Brain pericyte (primary cell): ENCODE results near the gene LAMA3.

ENCODE experiments used
- DNase-seq: peaks from one replicate; pipeline ENCODE4 v3.0.0-alpha.2; 2012; ENCODE audit warnings: low read depth, low spot score

LAMA3 gene

DNA sequence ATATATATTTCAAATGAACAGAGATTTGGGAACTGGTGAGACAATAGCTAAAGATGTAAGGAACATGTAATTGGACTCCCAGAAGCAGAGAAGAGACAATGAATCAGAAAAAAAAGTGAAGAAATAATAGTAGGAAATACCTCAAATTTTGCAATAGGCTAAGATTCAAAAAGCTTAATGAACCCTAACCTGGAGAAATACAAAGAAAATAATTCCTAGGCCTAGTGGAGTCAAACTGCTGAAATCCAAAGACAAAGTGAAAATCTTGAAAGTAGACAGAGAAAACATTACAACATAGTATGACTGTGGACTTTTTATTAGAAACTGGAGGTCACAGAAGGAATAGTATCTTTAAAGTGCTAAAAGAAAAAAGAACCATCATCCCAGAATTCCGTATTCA, 76.7 kb downstream of the LAMA3 start:
- no peak for DNase-seq

DNA sequence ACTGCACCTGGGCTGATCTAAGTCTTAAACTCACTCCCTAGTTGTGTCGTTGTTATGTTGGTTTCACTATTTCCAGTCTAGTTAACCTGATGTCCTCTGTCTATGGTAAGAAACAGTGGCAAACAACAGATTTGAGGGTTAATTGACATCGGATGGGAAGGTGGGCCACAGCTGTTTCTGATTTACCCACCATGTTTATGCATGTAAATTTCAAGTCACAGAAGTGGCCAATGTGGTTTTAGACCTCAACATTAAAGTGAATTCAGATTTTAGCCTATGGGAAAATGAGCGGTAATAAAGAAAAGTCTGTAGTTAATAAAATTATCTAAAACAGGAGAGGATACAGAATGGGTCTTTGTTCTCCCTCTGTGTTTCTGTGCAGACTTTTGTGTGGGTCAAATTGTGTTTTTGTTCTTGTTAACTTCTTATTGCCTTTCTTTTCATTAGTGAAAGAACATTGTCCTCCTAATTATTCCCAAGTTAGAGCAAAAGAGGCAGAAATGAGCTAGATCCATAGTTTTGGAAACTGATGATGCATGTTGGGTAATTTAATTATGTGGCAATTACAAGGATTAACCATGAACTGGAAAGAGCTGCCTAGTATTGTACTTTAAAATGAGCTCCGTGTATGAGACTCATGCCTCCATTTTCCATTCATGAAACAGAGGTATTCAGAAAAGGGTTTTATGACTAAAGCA, 83.2 kb downstream of the LAMA3 start:
- DNase-seq, result no peak

DNA sequence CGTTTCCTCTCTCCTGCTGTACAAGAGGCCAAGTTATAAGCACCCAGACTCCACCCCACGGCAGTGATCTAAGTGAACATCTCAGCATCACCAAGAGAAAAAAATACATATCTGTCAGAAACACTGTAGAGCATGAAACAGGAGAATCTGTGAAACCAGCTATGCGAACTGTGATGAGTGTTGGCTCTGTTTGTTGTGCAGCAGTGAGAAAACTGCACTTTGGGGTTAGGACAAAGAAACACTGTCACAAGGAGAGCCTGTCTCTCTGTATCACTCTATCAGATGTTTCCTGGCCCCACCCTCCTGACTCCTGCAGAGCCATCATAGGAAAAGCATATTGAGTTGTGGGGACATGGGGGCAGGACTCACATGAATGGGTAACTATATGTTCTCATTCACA, 87.1 kb downstream of the LAMA3 start:
- no peak for DNase-seq

DNA sequence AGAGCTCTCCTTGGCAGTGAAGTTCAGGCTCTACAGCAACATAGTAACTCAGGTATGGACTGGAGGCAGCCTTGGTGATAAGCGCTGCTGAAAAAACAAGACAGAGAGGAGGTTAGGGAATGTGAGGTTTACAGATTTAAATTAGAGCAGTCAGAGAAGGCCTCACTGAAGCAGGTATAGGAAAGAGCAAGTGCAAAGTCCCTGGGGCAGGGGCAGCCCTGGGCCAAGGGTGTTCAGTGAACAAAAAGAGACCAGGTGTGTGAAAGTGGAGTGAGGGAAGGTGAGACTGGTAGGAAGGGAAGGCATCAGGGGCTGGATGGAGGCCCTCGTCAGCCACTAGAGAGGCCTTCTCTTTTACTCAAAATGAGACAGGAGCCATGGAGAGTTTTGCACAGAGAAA, 89.6 kb downstream of the LAMA3 start:
- no peak for DNase-seq

DNA sequence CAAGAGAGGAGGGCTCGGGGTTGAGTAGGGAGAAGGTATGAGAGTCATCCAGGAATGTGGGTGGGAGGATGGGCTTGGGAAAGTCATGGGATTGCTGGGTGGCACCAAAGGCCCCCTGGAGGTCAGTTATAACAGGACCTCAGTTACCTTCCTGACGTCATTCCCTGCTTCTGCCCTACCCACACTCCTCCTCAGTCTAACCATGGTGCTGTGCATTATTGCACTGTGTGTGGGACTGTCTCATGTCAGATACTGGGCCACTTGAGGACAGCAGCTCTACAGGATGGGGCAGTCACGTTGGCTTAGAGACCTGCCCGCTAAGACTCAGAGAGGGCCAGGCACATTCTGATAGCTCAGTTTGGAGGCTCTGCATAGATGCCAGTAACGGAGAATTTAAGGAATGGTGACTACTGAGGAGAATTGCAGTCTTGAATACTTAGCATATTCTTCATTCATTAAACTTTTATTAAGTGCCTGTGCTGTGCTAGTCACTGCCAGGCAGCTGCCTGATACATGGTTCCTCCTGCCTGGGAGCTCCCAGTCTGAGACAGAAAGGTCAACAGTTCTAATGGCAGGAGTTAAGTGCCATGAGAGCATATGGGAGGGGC, 90.5 kb downstream of the LAMA3 start:
- no peak for DNase-seq

DNA sequence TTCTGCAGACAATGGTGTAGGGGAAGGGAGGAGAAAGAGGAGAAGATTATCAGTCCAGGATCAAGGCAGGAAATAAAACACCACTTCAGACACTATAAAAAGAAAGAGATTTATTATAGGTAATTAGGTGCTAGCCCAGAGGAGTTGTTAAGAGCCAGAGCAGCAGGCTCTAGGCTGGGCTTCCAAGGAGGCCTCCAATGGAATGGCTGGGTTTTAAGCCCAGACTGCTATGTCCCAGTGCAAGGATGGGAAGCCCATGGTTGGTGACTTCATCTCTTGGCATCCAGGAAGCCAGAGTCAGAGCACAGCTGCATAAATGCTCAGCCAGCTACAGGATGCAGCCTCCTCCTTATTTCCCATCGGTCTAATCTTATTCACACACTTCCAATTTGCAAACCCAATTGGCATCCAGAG, 95.6 kb downstream of the LAMA3 start:
- no peak for DNase-seq

DNA sequence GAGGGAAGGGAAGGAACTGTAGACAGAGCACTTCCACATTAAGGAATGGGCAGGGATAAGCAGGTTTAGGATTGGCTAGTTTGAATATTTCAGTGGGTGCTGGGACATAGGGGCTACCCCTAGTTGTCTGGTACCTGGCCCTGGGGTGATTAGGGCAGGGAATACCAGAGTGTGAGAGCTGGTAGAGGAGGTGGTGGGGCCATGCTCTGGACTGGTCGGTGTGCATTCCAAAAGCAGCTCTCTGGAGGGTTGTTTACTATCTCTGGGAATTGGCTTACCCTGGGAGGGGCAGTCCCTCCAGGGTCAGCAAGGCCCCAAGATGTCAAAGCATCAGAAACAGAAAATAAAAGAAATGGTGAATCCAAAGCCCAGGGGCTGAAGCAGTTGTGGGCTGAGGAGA, 103.8 kb downstream of the LAMA3 start:
- no peak for DNase-seq

DNA sequence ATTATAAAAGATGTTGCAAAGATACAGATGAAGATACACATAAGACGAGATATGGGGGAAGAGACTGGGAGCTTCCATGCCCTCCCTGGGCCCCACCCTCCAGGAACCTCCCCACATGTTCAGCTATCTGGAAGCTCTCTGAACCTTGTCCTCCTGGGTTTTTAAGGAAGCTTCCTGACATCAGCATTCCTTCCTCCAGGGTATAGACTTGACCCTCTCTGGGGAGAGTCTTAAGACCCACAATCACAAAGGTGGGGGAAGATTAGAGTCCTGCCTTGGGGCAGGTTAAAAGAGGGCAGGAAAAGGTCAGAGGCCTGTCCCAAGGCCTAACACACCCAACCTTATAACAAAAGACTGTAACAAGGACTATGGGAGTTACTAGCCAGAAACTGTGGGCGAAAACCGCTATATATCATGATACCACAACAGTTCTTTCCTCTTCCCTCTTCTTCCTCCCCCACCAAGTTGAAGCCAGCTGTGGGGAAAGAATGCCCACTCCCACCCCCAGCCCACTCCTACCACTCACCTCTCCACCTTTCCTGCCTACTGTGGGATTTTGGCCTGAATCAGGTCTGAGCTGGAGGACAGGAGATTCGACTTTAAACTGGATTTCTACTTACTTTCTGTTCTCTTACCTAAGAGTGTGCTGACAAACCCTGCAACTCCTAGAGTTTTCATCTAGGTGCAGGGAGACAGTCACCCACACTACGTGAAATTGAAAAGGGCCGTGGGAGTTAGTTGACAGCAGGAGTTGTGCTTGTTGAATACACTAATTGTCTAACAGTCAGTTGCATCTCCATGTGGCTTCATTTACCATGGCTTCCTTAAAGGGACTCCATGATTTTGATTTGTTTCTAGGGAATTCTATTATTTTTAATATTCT, 105.0 kb downstream of the LAMA3 start:
- no peak for DNase-seq

DNA sequence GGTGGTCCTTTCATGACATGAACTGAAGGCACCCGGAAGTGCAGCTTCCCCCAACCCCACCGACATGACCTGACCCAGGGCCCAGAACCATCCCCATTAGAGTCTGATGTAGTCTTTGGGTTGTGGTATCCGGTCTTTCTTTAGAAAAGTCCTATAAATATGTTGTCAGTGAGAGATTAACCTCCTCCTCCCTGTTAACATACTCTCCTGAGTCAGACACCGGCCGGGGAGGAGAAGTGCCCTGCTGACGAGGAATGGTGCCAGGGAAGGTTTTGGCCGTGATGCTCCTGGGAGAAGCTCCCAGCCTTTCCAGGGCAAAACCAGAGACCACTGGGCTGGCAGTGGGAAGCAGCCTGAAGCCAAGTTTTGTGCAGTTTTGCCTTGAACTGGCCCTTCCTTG, 109.0 kb downstream of the LAMA3 start:
- DNase-seq, result no peak

DNA sequence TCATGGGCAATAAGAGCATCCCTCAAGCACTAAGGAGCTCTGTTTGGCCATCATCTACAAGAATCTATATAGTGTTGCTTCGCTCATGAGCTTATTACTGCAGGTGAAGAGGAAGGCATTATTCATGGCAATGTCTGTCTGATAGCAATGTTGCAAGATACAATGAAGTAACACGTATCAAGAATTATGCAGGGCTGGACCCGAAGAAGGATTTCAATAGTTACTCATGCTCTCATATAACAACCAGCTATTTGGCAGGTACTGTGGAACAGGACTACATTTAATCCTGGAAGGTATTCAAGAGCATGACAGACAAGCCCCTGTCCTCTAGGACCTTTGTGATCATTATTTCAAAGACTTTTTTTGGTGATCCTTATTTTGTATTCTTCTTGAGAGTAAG, 109.6 kb downstream of the LAMA3 start:
- no peak for DNase-seq

DNA sequence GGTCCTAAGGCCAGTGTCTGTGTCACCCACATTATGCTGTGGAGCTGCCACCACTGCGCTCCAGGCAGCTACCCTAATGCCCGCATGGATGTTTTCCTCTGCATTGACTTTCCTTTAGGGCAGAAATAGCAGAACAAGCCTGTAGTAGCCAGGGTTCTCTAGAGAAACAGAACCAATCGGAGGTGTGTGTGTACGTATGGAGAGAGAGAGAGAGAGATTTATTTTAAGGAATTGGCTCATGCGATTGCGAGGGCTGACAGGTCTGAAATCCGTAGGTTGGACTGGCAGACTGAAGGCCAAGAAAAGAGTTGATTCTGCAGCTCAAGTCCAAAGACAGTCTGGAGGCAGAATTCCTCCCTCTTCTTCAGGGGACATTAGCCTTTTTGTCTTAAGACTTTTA, 110.3 kb downstream of the LAMA3 start:
- no peak for DNase-seq

DNA sequence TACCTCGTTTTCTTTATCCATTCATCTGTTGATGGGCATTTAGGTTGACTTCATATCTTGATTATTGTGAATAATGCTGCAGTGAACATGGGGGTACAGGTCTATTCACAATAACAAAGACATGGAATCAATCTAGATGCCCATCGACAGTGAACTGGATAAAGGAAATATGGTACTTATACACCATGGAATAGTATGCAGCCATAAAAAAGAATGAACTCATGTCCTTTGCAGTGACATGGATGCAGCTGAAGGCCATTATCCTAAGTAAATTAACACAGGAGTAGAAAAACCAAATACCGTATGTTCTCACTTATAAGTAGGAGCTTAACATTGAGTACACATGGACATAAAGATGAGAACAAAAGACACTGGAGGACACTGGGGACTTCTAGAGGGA, 111.6 kb downstream of the LAMA3 start:
- no peak for DNase-seq

DNA sequence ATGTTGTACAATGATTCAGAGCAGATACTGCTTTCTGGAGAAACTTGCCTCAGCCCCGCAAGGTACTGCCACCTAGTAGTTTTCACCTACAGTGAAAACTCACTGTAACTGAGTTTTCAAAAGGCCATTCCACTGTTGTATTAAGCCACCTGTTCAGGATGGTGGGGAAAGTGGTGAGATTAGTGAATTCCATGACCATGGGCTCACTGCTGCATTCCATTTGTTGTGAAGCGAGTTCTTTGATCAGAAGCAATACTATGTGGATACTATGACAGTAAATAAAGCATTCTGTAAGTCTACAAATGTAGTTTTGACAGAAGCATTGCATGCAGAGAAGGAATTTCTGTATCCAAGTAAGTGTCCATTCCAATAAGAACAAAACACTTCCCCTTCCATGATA, 113.6 kb downstream of the LAMA3 start:
- no peak for DNase-seq

DNA sequence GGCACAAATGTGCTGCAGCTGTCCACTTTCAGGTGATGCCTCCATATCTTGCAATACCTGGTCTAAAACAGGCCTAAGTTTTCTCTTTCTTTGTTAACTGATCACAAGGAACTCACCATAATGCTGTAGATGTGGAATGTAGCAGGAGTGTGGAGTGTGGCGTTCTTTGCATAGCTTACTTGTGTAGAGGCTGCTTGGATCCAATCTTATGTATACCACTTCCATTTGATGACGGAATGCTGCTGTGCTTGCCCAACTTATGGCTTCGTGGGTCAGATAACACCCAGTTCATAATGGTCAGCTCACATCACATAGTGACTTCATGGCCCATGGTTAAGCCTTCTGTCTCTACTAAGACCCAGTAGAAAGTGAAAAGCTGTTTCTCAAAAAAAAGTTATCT, 114.5 kb downstream of the LAMA3 start:
- no peak for DNase-seq

DNA sequence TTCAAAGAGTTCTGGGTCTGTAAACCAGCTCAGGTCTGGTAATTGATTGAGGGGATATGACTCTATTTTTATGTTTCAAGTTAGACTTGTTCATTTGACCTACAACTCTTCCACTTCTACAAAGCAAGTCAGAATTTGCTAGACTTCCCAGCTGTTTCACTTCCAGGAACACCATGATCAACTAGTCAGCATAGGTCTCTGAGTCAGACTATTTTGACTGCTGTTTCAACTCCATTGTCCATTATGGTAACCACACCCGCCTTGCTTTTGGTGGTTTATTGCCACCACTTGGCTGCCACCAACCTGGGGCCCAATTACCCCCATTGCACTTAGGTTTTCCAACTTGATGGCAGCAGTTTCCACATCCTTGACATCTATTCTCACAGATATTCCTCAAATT, 116.6 kb downstream of the LAMA3 start:
- no peak for DNase-seq

DNA sequence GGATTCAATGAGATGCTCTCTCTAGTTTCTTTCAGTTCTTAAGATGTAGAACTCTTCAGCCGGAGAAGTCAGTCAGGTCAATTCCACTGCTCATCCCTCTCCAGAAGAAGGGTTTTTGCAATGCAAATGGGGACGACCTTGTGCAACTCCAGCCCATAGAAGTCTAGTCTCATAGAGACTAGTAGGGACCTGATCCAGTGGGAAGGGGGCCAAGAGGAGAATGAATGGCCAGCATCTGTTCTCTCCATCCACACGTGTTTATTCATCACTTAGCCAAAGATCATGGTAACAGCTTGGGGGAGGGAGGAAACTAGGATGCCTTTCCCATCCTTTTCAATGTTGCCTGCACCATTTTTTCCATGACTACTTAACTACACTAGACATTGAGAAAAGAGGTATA, 120.2 kb downstream of the LAMA3 start:
- DNase-seq, result no peak

DNA sequence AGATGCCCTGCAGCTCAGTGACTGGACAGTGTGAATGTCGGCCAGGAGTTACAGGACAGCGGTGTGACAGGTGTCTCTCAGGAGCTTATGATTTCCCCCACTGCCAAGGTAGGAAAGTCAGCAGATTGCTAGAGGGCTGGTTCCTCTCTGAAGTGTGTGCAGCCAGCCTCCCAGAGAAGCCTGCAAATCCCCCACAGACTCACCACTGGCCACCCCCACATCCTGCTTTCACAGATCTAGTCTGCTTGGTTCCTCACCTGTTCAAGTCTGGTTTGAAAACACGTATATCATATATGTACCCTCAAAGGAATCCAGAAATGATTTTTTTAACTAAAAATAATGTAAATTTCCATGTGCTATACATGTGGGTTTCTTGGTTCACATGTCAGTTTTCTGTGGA, 121.1 kb downstream of the LAMA3 start:
- no peak for DNase-seq

DNA sequence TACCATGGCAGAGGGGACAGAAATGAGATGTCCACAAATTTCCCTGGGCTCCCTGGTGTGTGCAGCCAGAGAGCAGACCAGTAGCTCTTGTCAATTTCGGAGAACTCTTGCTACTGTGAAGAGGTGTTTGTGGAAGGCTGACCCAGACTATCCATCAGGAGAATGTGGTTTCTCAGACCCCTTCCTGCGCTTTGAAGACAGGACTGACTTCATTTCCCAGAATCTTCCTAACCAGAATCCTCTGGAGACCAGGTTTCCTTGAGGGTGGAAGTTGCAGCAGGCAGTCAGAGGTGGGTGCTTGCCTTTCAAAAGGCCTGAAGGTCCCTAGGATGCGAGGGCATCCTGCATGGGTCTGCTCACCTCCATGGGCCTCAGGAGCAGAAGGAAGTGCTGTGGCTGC, 121.9 kb downstream of the LAMA3 start:
- no peak for DNase-seq

DNA sequence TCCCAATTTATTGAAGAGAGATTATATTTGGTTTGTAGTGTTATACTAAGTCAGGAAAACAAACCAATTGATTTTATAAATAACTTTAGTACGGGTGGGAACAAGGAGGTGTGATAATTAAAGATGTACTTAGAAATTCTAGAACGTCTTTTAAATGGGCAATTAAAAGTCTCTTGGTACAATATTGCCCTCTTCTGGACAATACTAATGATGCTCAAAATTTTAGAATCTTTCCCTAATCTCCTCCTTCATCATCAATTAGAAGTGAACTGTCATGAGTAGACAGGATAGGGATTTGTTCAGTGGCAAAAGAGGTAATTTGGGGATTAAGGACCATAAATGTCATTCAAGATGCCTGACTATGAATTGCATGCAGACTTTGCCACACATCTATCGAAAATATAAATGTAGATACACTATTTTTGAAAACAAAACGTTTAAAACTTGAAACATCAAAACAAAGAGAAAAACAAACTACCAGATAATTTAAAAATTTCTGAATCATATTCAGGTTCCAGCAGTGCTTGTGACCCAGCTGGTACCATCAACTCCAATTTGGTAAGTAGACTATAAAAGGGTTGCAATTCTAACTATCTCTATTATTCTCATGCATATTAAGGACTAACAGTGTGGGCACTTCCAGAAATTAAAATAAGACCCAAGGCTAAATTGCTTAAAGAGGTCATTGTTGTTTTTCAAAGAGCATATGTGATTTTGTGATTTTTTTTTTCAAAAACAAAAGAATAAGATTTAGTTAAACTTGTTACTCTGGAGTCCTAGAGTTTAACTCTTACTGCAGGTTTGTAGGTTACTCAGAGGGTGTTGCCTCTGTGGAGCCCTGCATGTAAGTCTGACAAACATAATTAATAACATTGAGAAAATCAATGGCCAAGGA, 123.5 kb downstream of the LAMA3 start:
- DNase-seq, result no peak

DNA sequence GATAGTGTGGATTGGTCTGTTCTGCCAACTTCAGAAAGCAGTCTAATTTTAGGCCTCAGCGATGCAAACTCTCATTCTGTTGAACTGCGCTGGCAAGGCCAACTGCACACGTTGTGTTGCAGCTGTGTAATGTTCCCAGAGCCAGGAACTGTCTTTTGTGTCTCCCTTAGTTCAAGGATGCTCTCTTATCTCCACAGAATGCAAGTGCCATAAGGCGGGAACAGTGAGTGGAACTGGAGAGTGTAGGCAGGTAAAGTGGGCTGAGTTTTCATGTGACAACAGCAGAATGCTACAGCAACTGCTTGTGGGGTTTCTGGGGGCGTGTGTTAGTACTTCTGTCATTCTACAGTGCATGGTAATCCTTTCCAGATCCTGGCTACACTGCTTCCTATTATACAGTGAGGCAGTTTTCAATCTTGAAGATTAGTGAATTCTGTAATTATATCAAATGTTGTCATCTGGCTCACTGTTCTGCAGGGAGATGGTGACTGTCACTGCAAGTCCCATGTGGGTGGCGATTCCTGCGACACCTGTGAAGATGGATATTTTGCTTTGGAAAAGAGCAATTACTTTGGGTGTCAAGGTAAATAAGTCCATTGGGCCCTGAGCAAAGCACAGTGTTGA, 125.8 kb downstream of the LAMA3 start:
- no peak for DNase-seq

DNA sequence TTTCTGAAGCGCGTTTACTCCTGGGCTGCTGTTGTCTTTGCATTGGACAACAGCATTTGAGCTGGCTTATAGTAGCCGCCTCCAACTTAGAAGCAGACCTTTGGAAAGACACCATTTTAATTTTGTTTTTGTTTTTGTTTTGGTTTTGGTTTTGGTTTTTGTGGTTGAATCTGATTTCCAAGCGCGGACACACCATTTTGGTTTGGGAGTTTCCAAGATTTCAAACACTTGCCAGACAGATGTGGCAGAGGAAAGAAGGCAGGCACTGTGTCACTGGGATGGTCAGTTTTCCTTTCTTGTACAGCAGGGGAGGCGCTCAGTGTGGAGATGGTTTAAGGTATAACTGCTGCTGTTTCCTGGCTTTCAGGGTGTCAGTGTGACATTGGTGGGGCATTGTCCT, 126.8 kb downstream of the LAMA3 start:
- no peak for DNase-seq
